Measurements from ENCODE around the gene MRGPRD.

MRGPRD gene

GRCh38 chr11:68970921-68971636 lies 9.7 kb downstream of the MRGPRD start:
- Mint-ChIP-seq H3K36me3 (no peaks in the 10 kb centered on the region), H3K9me3 (no peaks in the 10 kb centered on the region), H3K27ac (no peak overlapping the region), H3K4me1 (peaks cover 5% of the 10 kb centered on the region), H3K4me3 (no peak overlapping the region)
- no peak for ATAC-seq
- DNase-seq (ENCODE audit: low spot score in 2 of 2): no peak

GRCh38 chr11:68969386-68969785 lies 11.4 kb downstream of the MRGPRD start:
- DNase-seq (ENCODE audit: low spot score in 2 of 2): no peak
- Mint-ChIP-seq H3K36me3 (no peaks in the 10 kb centered on the region), H3K4me1 (no peaks in the 10 kb centered on the region), H3K9me3 (no peaks in the 10 kb centered on the region), H3K27ac (no peak overlapping the region), H3K4me3 (no peak overlapping the region)
- no peak for ATAC-seq

GRCh38 chr11:68968306-68969250 lies 12.2 kb downstream of the MRGPRD start:
- Mint-ChIP-seq H3K4me1 (peaks cover 1% of the 10 kb centered on the region), H3K36me3 (no peaks in the 10 kb centered on the region), H3K27ac (no peak overlapping the region), H3K9me3 (no peaks in the 10 kb centered on the region), H3K4me3 (no peak overlapping the region)
- DNase-seq (ENCODE audit: low spot score in 2 of 2) (no peak), ATAC-seq (no peak)

DNA sequence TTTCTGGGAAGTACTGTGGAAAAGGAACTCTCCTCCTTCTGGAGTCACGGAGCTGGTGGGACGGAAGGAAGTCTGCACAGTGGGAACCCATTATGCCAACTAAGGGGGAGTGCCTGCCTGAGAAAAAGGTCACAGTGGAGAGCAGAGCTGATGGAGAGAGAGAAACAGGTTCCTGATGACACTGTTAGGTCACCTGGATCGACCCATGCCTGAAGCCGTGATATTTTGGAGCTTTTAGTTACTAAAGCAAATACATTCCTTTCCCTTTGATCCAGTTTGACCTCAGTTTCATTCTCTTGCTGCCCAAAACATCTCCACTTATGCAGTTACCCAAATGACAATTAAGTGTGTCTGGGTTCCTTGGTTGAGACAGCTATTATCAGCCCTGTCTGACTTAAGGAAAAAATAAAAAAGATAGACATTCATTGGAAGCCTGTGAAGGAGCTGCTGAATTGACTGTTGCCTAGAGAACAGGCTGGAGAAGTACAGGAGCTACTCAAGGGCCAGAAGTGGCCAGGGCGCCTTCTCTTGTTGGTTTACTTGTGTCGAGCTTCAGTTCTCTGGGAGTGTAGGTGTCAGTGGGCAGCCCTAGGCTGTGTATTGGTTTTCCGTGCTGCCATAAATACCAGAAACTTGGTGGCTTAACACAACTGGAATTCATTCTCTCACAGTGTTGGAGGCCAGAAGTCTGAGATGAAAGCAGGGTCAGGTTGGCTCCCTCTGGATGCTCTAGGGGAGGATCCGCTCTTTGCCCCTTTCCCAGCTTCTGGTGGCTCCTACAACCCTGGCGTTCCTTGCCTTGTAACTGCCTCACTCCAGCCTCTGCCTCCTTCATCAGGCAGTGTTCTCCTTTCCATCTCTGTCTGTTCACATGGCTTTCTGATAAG lies 13.6 kb downstream of the MRGPRD start:
- H3K27ac Mint-ChIP-seq: no peak overlapping the region
- no peaks in the 10 kb centered on the region for H3K36me3 Mint-ChIP-seq
- no peaks in the 10 kb centered on the region for H3K9me3 Mint-ChIP-seq
- ATAC-seq (no peak), DNase-seq (ENCODE audit: low spot score in 2 of 2) (no peak)
- peaks cover 10% of the 10 kb centered on the region for H3K4me1 Mint-ChIP-seq
- no peak overlapping the region for H3K4me3 Mint-ChIP-seq

DNA sequence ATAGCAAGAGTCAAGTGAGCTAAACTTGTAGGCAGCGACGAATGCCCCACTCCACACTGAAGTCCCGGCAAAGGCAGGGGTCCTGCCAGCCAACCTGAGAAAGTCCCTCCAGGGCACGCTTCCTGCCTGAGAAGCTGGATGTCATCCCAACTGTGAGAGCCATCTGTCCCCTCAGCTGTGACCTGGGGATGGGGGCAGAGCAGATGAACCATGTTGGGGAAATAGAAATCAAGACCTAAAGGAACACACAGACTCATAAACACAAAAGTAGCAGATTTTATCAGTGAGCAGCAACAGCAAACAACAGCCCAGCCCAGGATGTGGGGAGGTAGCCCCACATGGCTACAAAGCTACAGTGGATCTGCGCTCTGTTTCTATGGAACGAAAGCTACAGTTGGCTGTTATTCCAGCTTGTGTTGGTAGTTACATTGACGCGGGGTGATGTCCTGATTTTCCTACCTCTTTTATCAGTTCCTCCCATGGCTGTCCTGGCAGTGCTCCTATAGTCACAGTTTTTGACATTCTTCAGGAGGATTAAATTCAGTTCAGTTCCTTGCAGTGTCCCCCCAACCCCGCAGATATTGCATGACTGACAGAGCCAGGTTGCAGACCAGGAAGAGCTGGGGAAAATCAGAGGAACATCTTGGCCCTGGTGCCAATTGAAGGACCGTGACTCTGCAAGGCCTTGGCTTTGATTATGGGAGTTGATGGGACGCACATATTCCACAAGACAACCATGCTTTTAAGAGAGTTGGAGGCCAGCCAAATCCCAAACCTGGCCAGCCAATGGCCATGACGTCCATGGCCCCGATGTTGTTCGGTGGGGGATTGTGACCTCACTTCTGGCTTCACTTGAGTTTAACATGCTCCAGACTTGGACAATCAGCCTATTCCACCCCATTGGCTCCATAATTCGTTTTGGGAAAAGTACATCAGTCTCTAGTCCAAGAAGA lies 14.6 kb downstream of the MRGPRD start:
- Mint-ChIP-seq H3K27ac (no peak overlapping the region), H3K4me3 (no peak overlapping the region), H3K9me3 (no peaks in the 10 kb centered on the region), H3K36me3 (no peaks in the 10 kb centered on the region), H3K4me1 (peaks cover 10% of the 10 kb centered on the region)
- DNase-seq (ENCODE audit: low spot score in 2 of 2) (no peak), ATAC-seq (no peak)

DNA sequence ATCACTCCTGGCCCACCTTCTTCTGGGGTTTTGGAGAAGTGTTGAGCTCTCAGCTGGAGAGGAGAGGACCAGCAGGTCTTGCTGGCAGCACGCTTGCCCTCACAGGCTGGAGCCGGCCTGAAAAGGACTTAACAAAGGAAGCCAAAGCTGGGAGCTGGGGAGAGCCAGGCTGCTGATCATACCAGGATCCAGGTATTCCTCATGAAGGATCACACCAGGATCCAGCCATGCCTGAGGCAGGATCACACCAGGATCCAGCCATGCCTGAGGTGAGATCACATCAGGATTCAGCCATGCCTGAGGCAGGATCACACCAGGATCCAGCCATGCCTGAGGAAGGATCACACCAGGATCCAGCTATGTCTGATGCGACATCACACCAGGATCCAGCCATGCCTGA lies 17.0 kb downstream of the MRGPRD start:
- H3K4me3 Mint-ChIP-seq: no peak overlapping the region
- no peaks in the 10 kb centered on the region for H3K36me3 Mint-ChIP-seq
- DNase-seq (ENCODE audit: low spot score in 2 of 2) (no peak), ATAC-seq (peak; percentile 46)
- no peaks in the 10 kb centered on the region for H3K9me3 Mint-ChIP-seq
- H3K4me1 Mint-ChIP-seq: peaks cover 10% of the 10 kb centered on the region
- H3K27ac Mint-ChIP-seq: peak overlapping the region; percentile 72

GRCh38 chr11:68962527-68963250 lies 18.1 kb downstream of the MRGPRD start:
- H3K4me3 Mint-ChIP-seq: peak overlapping the region; percentile 32
- peak overlapping the region; percentile 72 for H3K27ac Mint-ChIP-seq
- no peaks in the 10 kb centered on the region for H3K36me3 Mint-ChIP-seq
- no peaks in the 10 kb centered on the region for H3K9me3 Mint-ChIP-seq
- peaks cover 10% of the 10 kb centered on the region for H3K4me1 Mint-ChIP-seq
- ATAC-seq (peak; percentile 40), DNase-seq (ENCODE audit: low spot score in 2 of 2) (no peak)

DNA sequence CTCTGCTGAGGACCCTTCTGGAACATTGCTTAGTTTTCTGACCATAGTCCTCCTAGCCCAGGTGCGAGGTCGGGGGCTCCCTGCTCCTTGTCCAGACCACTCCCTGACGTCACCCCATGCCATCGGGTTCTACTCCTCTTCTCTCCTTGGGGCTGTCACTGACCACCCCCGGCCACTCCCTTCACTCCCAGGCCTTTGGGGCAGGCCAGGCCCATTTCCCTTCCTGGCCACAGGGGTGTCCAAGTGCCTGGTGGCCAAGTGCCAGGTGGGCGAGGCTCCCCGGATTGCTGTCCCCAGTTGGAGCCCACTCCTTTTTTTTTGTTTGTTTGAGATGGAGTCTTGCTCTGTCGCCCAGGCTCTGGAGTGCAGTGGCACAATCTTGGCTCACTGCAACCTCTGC lies 19.5 kb downstream of the MRGPRD start:
- ATAC-seq (no peak), DNase-seq (ENCODE audit: low spot score in 2 of 2) (no peak)
- Mint-ChIP-seq H3K27ac (no peak overlapping the region), H3K9me3 (no peaks in the 10 kb centered on the region), H3K36me3 (no peaks in the 10 kb centered on the region), H3K4me3 (no peak overlapping the region), H3K4me1 (peaks cover 10% of the 10 kb centered on the region)

DNA sequence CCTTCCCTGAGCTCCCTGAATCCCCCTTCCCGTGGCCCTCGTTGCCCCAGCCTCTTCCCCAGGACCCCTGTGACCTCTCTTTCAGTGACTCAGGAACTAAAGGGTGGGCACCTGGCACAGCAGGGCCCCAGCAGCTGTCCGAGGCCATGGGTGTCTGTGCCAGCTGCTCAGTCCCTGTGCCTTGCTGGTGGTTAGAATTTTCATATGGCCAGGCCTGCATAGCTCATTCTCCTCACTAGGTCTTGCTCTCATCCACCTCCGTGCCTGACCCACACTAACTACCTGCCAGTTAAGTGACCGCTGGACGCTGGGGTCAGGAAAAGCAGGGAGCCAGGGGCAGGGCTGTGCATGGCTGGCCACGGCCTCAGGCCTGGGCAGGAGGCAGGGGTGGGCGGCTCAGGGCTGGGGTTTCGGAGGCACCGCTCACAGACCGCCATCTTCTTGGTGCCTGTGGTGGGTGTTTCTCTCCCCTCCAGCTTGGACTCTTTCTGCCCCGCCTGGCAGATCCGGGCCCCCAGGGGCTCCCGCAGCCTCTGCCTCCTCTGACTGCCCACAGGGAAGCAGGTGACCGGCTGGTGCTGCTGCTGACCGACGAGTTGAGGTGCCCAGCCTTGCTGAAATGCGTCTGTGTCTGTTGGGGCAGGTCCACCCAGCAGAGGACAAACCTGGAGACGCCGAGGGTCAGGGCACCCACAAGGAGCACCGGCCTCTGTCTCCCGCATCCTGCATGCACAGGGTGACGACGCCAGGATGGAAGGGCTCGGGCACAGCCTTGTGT lies 20.3 kb downstream of the MRGPRD start:
- Mint-ChIP-seq H3K4me3 (no peak overlapping the region), H3K9me3 (no peaks in the 10 kb centered on the region), H3K36me3 (no peaks in the 10 kb centered on the region), H3K4me1 (peaks cover 10% of the 10 kb centered on the region), H3K27ac (no peak overlapping the region)
- DNase-seq (ENCODE audit: low spot score in 2 of 2) (no peak), ATAC-seq (no peak)

- ATAC-seq (no peak), DNase-seq (ENCODE audit: low spot score in 2 of 2) (no peak)
- Mint-ChIP-seq H3K36me3 (no peaks in the 10 kb centered on the region), H3K27ac (no peak overlapping the region), H3K4me3 (no peak overlapping the region), H3K9me3 (no peaks in the 10 kb centered on the region), H3K4me1 (peaks cover 10% of the 10 kb centered on the region)
Measured at GRCh38 chr11:68959465-68960293, 21.1 kb downstream of the MRGPRD start.

- Mint-ChIP-seq H3K27ac (no peak overlapping the region), H3K4me3 (no peak overlapping the region), H3K4me1 (peaks cover 5% of the 10 kb centered on the region), H3K9me3 (no peaks in the 10 kb centered on the region), H3K36me3 (no peaks in the 10 kb centered on the region)
- DNase-seq (ENCODE audit: low spot score in 2 of 2) (no peak), ATAC-seq (no peak)
Measured at GRCh38 chr11:68958211-68958610, 22.6 kb downstream of the MRGPRD start.

- no peak overlapping the region for H3K4me3 Mint-ChIP-seq
- ATAC-seq: no peak
Measured at GRCh38 chr11:68956547-68957254, 24.1 kb downstream of the MRGPRD start.

More at GRCh38 chr11:68956547-68957254, 24.1 kb downstream of the MRGPRD start:
- Mint-ChIP-seq H3K36me3 (no peaks in the 10 kb centered on the region), H3K27ac (no peak overlapping the region), H3K9me3 (no peaks in the 10 kb centered on the region), H3K4me1 (no peaks in the 10 kb centered on the region)
- DNase-seq (ENCODE audit: low spot score in 2 of 2): no peak
